Testis (tissue), 2 donors: ENCODE measurements around the gene AMOT.

Experiments
- POLR2A ChIP-seq: fragments of 450-650 bp; IDR thresholded peaks from one replicate; pipeline ENCODE4 v1.6.1; 2017; ENCODE audit warnings: antibody characterized with exemption, mild to moderate bottlenecking, moderate library complexity
- TF ChIP-seq, protein P1 (sequence below), 3 experiments: fragments of 450-650 bp in 2 of 3; fragments of 200-600 bp in 1 of 3; sonication (generic) in 1 of 3; IDR thresholded peaks; one replicate each; pipeline ENCODE4 v1.5.1; 2016 to 2019; ENCODE audit warnings: antibody characterized with exemption in 3 of 3, mild to moderate bottlenecking in 2 of 3, moderate library complexity in 1 of 3

DNA sequence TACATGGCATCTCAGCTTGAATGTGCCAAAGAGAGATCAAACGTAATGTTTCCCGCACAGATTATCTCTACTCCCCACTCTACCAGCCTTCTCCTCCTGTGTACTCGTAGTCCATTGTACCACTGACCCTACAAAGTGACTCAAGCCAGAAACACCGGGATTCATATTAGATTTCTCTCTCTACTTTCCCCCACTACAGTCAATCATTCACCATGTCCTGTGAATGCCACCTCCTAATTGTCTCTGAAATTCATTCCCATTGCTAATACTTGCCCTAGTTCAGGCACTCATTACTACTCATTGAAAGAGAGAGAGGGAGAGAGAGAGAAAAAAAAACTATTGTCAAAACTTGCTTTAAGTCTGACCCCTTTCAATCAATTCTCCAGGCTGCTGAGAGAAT, 82.7 kb downstream of the AMOT start:
- TF ChIP-seq, protein P1, sequence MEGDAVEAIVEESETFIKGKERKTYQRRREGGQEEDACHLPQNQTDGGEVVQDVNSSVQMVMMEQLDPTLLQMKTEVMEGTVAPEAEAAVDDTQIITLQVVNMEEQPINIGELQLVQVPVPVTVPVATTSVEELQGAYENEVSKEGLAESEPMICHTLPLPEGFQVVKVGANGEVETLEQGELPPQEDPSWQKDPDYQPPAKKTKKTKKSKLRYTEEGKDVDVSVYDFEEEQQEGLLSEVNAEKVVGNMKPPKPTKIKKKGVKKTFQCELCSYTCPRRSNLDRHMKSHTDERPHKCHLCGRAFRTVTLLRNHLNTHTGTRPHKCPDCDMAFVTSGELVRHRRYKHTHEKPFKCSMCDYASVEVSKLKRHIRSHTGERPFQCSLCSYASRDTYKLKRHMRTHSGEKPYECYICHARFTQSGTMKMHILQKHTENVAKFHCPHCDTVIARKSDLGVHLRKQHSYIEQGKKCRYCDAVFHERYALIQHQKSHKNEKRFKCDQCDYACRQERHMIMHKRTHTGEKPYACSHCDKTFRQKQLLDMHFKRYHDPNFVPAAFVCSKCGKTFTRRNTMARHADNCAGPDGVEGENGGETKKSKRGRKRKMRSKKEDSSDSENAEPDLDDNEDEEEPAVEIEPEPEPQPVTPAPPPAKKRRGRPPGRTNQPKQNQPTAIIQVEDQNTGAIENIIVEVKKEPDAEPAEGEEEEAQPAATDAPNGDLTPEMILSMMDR (IDR thresholded peaks at IDR 0.05), result no peak
- no peak for TF ChIP-seq POLR2A
